ENCODE data around the gene IRF8.
"Not testable (repeated sequence)": the region's sequence is repeated elsewhere in the genome, so short reads cannot be mapped to it uniquely, and the experiment has no call there.

The IRF8 gene

GRCh38 chr16:85894266-85894665 is 4.7 kb upstream of the IRF8 start:
- DNase-seq, result no peak

- DNase-seq, result no peak
Observed at GRCh38 chr16:85897382-85897781, 1.6 kb upstream of the IRF8 start.

- no peak for DNase-seq
Observed at GRCh38 chr16:85899444-85899843, 482 bp downstream of the IRF8 start.

GRCh38 chr16:85900027-85900792 is 1.2 kb downstream of the IRF8 start:
- no peak for DNase-seq

- DNase-seq, result no peak
Observed at GRCh38 chr16:85901110-85901509, 2.1 kb downstream of the IRF8 start.

- no peak for DNase-seq
Observed at GRCh38 chr16:85901773-85902365, 2.9 kb downstream of the IRF8 start.

GRCh38 chr16:85902366-85903155 is 3.6 kb downstream of the IRF8 start:
- DNase-seq, result no peak

GRCh38 chr16:85903559-85903958 is 4.6 kb downstream of the IRF8 start:
- no peak for DNase-seq

GRCh38 chr16:85905110-85906095 is 6.4 kb downstream of the IRF8 start:
- no peak for DNase-seq

- no peak for DNase-seq
Observed at GRCh38 chr16:85906349-85906748, 7.4 kb downstream of the IRF8 start.

- not testable (repeated sequence) for DNase-seq
Observed at GRCh38 chr16:85907231-85907630, 8.3 kb downstream of the IRF8 start.

- DNase-seq, result no peak
Observed at GRCh38 chr16:85908444-85908843, 9.5 kb downstream of the IRF8 start.

GRCh38 chr16:85908889-85909589 is 10.1 kb downstream of the IRF8 start:
- peak; percentile 57 for DNase-seq

- DNase-seq, result no peak
Observed at GRCh38 chr16:85909932-85910853, 11.2 kb downstream of the IRF8 start.

- no peak for DNase-seq
Observed at GRCh38 chr16:85910854-85911247, 11.9 kb downstream of the IRF8 start.

- DNase-seq, result no peak
Observed at GRCh38 chr16:85911251-85911930, 12.4 kb downstream of the IRF8 start.

- peak; percentile 78 for DNase-seq
Observed at GRCh38 chr16:85912211-85912974, 13.4 kb downstream of the IRF8 start.

GRCh38 chr16:85913141-85913601 is 14.2 kb downstream of the IRF8 start:
- no peak for DNase-seq

Measured in femur (tissue), 1 donor.